ENCODE results near the gene NDUFS7.

NDUFS7 gene

GRCh38 chr19:1400281-1401137 is 16.8 kb downstream of the NDUFS7 start:
- no peak for DNase-seq (ENCODE audit: low read depth, low spot score)

- peak; percentile 77 for DNase-seq (ENCODE audit: low read depth, low spot score)
These were observed 17.6 kb downstream of the NDUFS7 start, which contains the start of gene GAMT for GRCh38 chr19:1401138-1401888. TSS of gene GAMT (minus strand) at chr19:1401542. CDS start at chr19:1401476, 66 bp downstream.

GRCh38 chr19:1401889-1402217 is 18.1 kb downstream of the NDUFS7 start:
- DNase-seq (ENCODE audit: low read depth, low spot score): no peak

GRCh38 chr19:1402411-1403070 is 18.8 kb downstream of the NDUFS7 start:
- no peak for DNase-seq (ENCODE audit: low read depth, low spot score)

- peak; percentile 100 for DNase-seq (ENCODE audit: low read depth, low spot score)
These were observed 23.2 kb downstream of the NDUFS7 start for GRCh38 chr19:1406774-1407527.

GRCh38 chr19:1407528-1408299 is 24.0 kb downstream of the NDUFS7 start, which contains the start of gene DAZAP1:
TSS of gene DAZAP1 (plus strand) at chr19:1407586. CDS start at chr19:1407774, 188 bp downstream.
- DNase-seq (ENCODE audit: low read depth, low spot score): no peak

- DNase-seq (ENCODE audit: low read depth, low spot score): peak; percentile 82
These were observed 24.8 kb downstream of the NDUFS7 start for GRCh38 chr19:1408300-1409203.

GRCh38 chr19:1409204-1410005 is 25.7 kb downstream of the NDUFS7 start:
- no peak for DNase-seq (ENCODE audit: low read depth, low spot score)

- DNase-seq (ENCODE audit: low read depth, low spot score): peak; percentile 48
These were observed 26.6 kb downstream of the NDUFS7 start for GRCh38 chr19:1410136-1410786.

GRCh38 chr19:1410789-1411188 is 27.1 kb downstream of the NDUFS7 start:
- DNase-seq (ENCODE audit: low read depth, low spot score): no peak

- DNase-seq (ENCODE audit: low read depth, low spot score): peak; percentile 71
These were observed 27.8 kb downstream of the NDUFS7 start for GRCh38 chr19:1411255-1412191.

GRCh38 chr19:1412323-1412923 is 28.7 kb downstream of the NDUFS7 start:
- no peak for DNase-seq (ENCODE audit: low read depth, low spot score)

GRCh38 chr19:1412995-1413800 is 29.5 kb downstream of the NDUFS7 start:
- DNase-seq (ENCODE audit: low read depth, low spot score): no peak

- peak; percentile 54 for DNase-seq (ENCODE audit: low read depth, low spot score)
These were observed 32.5 kb downstream of the NDUFS7 start for GRCh38 chr19:1416014-1416841.

GRCh38 chr19:1417145-1417544 is 33.4 kb downstream of the NDUFS7 start:
- peak; percentile 66 for DNase-seq (ENCODE audit: low read depth, low spot score)

Data from astrocyte of the hippocampus (primary cell).